GM18505 (cell line): Measurements from ENCODE around the gene KRT25.

ENCODE experiments used
- ATAC-seq: cut with Tn5 transposase; IDR thresholded peaks from one replicate; pipeline ENCODE4 v1.9.1; 2021; ENCODE audit not compliant: unreplicated experiment
- POLR2A ChIP-seq: IDR thresholded peaks from 4 replicates; pipeline ENCODE4 v1.6.1; 2011; ENCODE audit warnings: borderline replicate concordance; ENCODE audit not compliant: insufficient read depth, insufficient read length; ENCODE audit errors: extremely low read depth

KRT25 gene, protein sequence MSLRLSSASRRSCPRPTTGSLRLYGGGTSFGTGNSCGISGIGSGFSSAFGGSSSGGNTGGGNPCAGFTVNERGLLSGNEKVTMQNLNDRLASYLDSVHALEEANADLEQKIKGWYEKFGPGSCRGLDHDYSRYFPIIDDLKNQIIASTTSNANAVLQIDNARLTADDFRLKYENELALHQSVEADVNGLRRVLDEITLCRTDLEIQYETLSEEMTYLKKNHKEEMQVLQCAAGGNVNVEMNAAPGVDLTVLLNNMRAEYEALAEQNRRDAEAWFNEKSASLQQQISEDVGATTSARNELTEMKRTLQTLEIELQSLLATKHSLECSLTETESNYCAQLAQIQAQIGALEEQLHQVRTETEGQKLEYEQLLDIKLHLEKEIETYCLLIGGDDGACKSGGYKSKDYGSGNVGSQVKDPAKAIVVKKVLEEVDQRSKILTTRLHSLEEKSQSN

DNA sequence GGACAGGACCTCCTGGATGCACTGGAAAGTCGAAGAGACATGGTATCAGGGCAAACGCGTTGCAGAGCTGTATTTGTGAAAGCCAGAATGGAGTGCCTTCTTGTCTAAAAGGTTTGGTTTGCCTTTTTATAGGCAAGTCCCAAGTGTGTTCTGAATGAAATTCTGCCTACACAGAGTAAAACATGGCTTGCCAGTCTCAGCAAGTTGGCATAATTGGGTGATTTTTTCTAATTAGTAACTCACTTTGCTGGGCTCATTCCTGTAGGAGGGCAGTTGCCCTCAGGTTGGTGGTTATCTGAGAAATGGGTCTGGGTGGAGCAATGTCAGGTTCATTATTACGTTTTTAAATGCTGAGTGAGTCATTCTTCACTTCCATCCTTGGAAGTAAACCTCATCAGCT, at the start of gene KRT25:
Gene KRT25, minus strand, starts transcription at position 101 of the 400 bp plus-strand sequence. Its CDS starts 60 bp downstream, at position 41.
- ATAC-seq, result no peak
- no peak for TF ChIP-seq POLR2A

DNA sequence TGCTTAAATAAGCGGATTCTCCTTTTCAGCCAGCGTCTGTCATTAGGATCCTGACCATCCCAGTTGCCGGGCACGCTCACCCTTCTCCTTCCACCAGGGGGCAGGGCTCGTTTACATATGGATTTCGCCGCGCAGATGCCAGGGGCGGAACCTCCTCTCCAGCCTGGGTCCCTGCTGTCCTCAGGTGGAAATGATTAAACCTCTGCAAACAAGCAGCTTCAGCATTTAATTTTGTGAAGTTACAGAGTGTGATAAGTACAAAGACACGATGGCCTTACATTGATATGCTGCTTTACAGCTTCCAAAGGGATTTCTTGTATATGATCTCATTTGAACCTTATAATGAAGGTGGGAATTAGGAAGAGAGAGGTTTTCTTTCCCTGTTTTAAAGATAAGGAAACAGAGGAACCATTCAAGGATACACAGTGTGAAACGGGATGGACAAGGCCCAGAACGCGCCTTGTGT, 48.5 kb upstream of the KRT25 start:
- no peak for ATAC-seq
- no peak for TF ChIP-seq POLR2A

DNA sequence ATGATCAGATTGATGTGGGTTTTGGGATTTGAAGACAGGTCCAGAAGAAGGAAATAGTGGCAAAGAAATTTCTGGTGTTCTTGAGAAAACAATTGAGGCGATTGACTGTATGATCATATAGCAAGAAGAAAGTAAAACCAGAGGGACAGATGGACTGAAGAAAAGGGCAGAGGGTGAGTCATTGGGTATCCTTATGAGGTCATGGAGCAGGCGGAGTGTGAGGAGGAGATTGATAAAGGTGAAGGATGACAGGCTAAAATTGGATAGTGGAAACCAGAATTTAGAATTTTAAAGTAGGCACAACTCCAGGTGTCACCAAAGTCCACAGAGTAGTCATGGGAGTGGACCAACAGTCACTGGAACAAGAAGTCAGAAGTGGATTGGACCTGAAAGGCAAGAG, 46.0 kb upstream of the KRT25 start:
- no peak for TF ChIP-seq POLR2A
- ATAC-seq, result no peak

DNA sequence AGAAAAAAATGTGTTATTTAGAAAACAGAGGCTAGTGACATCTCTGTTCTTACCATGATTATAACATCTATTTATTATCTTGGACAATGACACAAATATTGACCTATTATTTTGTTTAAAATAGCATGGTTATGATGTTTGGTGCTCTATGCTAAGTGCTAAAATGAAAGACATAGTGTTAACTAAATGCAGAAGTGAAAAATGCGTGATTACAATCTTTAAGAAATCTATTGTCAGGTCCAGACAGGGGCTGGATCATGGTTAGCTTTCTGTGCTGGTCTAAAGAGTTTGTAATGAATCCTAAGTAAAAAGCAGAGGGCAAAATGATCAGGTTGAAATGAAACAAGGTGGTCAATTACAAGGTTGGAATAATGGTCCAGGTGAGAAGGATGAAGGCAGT, 45.2 kb upstream of the KRT25 start:
- ATAC-seq, result no peak
- no peak for TF ChIP-seq POLR2A

DNA sequence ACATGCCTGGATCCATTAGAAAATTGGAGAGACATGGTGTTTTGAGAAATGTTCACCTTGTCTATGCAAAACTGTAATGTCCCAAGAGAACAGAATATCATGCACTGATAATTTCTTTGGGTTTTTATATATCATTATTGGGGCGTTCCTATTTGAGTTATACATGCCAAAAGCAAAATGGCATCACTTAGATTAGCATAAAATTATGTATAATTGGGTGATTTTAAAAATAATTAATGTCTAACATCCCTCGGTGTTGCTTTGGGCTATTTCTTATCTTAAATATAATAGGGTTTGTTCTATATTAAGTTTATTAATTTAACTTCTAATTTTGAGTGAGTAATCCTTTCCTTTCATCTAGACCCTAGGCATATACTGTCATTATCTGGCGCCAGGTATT, 44.7 kb upstream of the KRT25 start, which contains the start of gene KRT28:
Gene KRT28, minus strand, starts transcription at position 101 of the 400 bp plus-strand sequence. Its CDS starts 66 bp downstream, at position 35.
- no peak for TF ChIP-seq POLR2A
- no peak for ATAC-seq

DNA sequence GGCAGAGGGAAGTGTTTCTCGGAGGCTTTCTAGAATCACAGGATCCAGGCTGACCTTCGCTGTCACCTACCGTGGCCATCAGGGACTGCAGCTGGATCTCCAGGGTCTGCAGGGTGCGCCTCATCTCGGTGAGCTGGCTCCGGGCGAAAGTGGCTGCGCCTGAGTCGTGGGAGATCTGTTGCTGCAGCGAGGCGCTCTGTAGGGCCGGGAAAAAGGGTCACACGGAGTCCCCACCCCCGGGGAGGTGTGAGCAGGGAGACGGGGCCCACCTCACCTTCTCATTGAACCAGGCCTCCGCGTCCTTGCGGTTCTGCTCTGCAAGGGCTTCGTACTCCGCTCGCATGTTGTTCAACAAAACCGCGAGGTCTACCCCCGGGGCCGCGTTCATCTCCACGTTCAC, 41.7 kb upstream of the KRT25 start:
- no peak for ATAC-seq
- no peak for TF ChIP-seq POLR2A

DNA sequence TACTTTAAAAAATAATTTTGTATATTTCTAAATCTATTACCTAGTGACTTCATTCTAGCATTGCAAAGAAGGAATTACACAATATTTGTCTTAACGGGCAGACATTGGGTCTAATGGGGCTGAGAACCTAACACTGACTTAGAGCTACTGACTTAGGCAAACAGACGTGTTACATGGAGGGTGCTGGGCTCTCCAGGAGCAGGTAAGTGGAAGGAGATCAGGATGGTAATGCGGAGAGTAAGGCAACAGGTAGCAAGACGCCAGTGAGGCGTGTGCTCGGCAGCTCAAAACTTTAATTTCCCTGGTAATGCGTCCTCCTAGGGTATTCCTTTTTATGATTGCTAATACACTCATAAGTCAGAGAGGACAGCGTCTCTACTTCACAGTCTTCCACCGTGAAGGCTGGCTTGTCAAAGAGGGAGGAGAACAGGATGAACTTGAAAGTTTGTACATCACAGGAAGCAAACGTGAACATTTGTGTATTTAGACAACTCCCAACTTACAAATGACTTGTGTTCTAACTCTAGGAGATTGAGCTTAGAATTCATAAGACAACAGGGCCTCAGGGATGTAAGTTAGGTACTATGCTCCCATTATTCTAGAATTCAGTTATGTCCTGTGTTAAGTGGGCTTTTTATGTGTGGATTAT, 40.0 kb upstream of the KRT25 start:
- no peak for ATAC-seq
- no peak for TF ChIP-seq POLR2A

DNA sequence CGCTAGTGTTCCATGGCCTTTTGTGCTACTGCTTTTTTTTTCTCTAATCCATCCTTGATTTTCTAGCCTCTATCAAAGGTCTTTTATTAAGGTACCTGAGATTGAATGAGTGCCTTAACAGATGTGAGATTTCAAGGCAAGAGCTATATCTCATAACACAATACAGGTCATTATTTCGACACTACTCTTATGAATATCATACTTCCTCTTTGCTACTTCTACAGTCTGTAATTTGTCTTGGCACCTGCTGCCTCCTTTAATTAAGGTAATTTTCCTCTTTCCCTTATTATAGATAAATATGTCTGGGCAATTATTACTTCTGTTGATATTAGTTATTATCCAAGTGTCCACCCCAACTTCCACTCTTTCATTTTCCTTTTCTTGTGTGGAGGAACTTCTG, 39.3 kb upstream of the KRT25 start:
- no peak for TF ChIP-seq POLR2A
- no peak for ATAC-seq

DNA sequence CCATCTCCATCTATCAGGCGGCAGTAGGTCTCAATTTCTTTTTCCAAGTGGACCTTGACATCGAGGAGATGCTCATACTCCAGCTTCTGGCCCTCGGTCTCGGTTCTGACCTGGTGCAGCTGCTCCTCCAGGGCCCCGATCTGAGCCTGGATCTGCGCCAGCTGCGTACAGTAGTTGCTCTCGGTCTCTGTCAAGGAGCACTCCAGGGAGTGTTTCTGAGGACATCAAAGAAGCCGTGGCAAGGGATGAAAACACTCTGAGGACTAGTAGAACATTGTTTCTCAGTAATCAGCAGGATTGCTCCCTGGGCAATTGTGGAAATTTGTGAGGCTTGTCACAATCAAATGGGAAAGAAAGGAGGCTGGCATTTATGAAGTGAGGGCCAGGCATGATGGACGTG, 38.7 kb upstream of the KRT25 start:
- ATAC-seq, result no peak
- TF ChIP-seq POLR2A, result no peak

DNA sequence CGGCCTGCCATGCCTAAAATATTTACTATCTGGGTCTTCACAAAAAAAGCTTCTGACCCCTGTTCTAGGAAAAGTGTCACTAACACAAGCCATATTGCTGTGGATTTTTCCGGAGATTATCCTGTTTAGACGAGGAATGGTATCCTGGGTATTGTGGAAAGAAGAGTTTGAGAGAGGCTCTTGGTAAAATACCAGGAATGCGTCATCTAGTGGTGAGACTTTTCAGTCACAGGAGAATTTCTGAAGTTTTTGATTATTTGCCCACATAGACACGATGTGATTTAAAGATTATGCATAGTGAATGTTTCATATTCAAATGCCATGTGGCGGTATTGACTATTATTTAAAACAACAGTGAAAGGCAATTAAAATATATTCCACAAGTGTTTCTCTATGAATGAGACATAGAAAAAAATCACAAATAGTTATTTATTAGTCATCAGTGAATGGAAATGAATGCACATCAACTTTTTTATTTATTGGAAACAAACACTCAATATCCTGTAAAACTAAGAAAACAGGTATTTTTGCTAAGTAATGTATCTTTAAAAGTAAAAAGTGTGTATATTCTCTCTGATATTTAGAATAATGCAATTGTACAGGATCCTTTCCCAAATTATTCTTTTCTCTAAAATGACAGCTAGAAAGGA, 36.8 kb upstream of the KRT25 start:
- ATAC-seq, result no peak
- TF ChIP-seq POLR2A, result no peak

DNA sequence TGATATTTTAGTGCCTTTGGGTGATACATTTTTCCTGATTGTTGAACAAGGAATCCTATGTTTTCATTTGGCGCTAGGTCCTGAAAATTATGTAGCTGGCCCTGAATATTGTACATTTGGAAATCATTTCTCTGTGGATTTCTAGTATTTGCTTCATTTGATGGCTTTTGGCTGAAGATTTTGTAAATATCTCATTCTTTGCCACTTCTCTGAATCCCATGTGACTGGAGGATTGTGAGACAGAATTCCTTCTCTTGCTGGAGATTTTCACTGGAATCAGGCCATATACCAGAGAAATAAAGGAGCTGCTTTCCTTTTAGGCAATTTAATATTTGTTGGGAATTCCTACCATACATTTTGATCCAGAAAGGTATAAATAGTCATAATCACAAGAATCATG, 36.0 kb upstream of the KRT25 start:
- no peak for ATAC-seq
- no peak for TF ChIP-seq POLR2A

DNA sequence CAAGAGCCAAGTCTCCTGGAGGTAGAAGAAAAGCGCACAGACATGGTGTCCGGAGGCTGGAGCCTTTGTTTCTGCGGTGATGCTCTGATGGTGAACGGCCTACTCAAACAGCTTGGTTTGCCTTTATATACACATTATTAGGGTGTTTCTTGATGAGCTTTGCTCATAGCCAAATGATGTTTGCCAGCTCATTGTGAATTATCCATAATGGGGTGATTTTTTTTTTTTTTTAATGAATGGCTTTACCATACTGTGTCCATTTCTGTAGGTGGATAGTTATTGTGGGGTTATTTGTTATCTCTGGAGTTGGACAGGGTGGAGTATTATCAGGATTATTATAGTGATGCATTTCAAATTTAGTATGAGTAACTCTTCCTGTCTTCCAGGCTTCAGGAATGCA, 27.3 kb upstream of the KRT25 start, which contains the start of gene KRT27:
Gene KRT27, minus strand, starts transcription at position 101 of the 400 bp plus-strand sequence. Its CDS starts 57 bp downstream, at position 44.
- ATAC-seq, result no peak
- TF ChIP-seq POLR2A, result no peak

DNA sequence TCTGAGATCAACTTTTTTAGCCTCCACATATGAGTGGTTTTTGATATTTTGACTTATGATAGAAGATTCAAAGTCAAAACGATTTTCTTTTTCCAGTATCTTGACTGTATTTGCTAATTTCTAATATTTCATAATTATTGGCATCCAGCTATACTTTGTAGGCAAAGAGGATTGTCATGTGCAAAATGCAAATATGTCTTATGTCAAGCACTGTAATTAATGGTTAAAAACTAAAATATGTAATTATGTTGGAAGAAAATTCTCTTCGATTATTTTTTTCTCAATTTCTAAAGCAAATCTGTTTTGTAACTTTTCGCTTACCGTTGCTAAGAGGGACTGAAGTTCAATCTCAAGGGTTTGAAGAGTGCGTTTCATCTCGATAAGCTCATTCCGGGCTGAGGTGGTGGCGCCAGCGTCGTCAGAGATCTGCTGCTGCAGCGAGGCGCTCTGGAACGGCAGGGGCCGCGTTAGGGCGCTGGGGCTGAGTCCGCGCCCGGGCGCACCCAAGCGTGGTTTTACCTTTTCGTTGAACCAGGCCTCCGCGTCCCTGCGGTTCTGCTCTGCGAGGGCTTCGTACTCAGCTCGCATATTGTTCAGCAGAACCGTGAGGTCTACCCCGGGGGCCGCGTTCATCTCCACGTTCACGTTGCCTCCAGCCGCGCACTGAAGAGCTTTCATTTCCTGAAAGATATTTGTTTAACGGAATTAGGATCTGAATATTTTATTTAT, 24.2 kb upstream of the KRT25 start:
- TF ChIP-seq POLR2A, result no peak
- no peak for ATAC-seq
